Neuronal stem cell (in vitro differentiated cells): ENCODE data around the gene UBE2L3.

Experiments used
- DNase-seq: peaks from one replicate; pipeline ENCODE4 v3.0.0-alpha.2; 2013; ENCODE audit warnings: low spot score
- H2AFZ ChIP-seq: one replicate; pipeline ENCODE4 v1.6.1; 2013; ENCODE audit warnings: mild to moderate bottlenecking, low read length, inconsistent platforms
- H2AK5ac ChIP-seq: 2 replicates; pipeline ENCODE4 v1.6.1; 2013; ENCODE audit warnings: low read depth, mild to moderate bottlenecking, inconsistent platforms, low read length, moderate library complexity, mixed read lengths
- H2BK120ac ChIP-seq: 2 replicates; pipeline ENCODE4 v1.6.1; 2013; ENCODE audit warnings: low read depth, mild to moderate bottlenecking, inconsistent platforms, low read length, moderate library complexity, mixed read lengths
- H2BK12ac ChIP-seq: one replicate; pipeline ENCODE4 v1.6.1; 2013; ENCODE audit warnings: low read length, inconsistent platforms
- H2BK15ac ChIP-seq: 2 replicates; pipeline ENCODE4 v1.6.1; 2013; ENCODE audit warnings: mild to moderate bottlenecking, low read length, inconsistent platforms, mixed read lengths
- H2BK5ac ChIP-seq: one replicate; pipeline ENCODE4 v1.6.1; 2013; ENCODE audit warnings: inconsistent platforms, mild to moderate bottlenecking, low read length, moderate library complexity
- H3K14ac ChIP-seq: one replicate; pipeline ENCODE4 v1.6.1; 2013; ENCODE audit warnings: low read length, inconsistent platforms
- H3K18ac ChIP-seq: 2 replicates; pipeline ENCODE4 v1.6.1; 2013; ENCODE audit warnings: low read length, inconsistent platforms
- H3K23ac ChIP-seq: 2 replicates; pipeline ENCODE4 v1.6.1; 2013; ENCODE audit warnings: low read depth, mild to moderate bottlenecking, mixed read lengths, low read length, inconsistent platforms; ENCODE audit not compliant: poor library complexity
- H3K27ac ChIP-seq: replicated peaks from 3 replicates; pipeline ENCODE4 v1.5.1; 2013; ENCODE audit warnings: low read length, inconsistent platforms
- H3K27me3 ChIP-seq, 3 experiments: 2 replicates each; pipeline ENCODE4 v1.6.1; 2013; ENCODE audit warnings: low read length in 3 of 3, mild to moderate bottlenecking in 2 of 3, inconsistent platforms in 1 of 3, low read depth in 1 of 3, mixed read lengths in 1 of 3, moderate library complexity in 1 of 3; ENCODE audit not compliant: control insufficient read depth in 3 of 3, insufficient read depth in 3 of 3
- H3K36me3 ChIP-seq, 2 donors: replicated peaks in 1 of 2; 2 replicates each; pipeline ENCODE4 v1.6.1; 2013; ENCODE audit warnings: low read length in 2 of 2; ENCODE audit not compliant: control insufficient read depth in 2 of 2, insufficient read depth in 2 of 2
- H3K4ac ChIP-seq: 2 replicates; pipeline ENCODE4 v1.6.1; 2013; ENCODE audit warnings: inconsistent platforms, mild to moderate bottlenecking, low read length, moderate library complexity
- H3K4me1 ChIP-seq, 2 donors: 1 replicate in 1 of 2; 2 replicates in 1 of 2; pipeline ENCODE4 v1.6.1; 2013; ENCODE audit warnings: low read length in 2 of 2, low read depth in 1 of 2; ENCODE audit not compliant: control insufficient read depth in 2 of 2, insufficient read depth in 1 of 2
- H3K4me2 ChIP-seq: one replicate; pipeline ENCODE4 v1.6.1; 2013; ENCODE audit warnings: mild to moderate bottlenecking, low read length, inconsistent platforms; ENCODE audit not compliant: insufficient read depth, poor library complexity, severe bottlenecking
- H3K4me3 ChIP-seq, 2 donors: 2 replicates each; pipeline ENCODE4 v1.5.1; 2013; ENCODE audit warnings: low read length in 2 of 2, mild to moderate bottlenecking in 2 of 2, inconsistent platforms in 1 of 2, moderate library complexity in 1 of 2
- H3K79me1 ChIP-seq: one replicate; pipeline ENCODE4 v1.6.1; 2013; ENCODE audit warnings: low read depth, mild to moderate bottlenecking, inconsistent platforms, low read length, moderate library complexity
- H3K9ac ChIP-seq: one replicate; pipeline ENCODE4 v1.6.1; 2013; ENCODE audit warnings: mild to moderate bottlenecking, low read depth, low read length, inconsistent platforms; ENCODE audit not compliant: poor library complexity
- H3K9me3 ChIP-seq, 2 donors: replicated peaks in 1 of 2; 2 replicates each; pipeline versions ENCODE3 to v1.6.1; 2013; ENCODE audit warnings: low read length in 2 of 2, mild to moderate bottlenecking in 2 of 2, inconsistent platforms in 1 of 2, low read depth in 1 of 2, mixed read lengths in 1 of 2, moderate library complexity in 1 of 2; ENCODE audit not compliant: control insufficient read depth in 2 of 2, insufficient read depth in 1 of 2
- H4K8ac ChIP-seq: one replicate; pipeline ENCODE4 v1.6.1; 2013; ENCODE audit warnings: low read depth, mild to moderate bottlenecking, inconsistent platforms, low read length, moderate library complexity
- H4K91ac ChIP-seq: one replicate; pipeline ENCODE4 v1.6.1; 2013; ENCODE audit warnings: low read length, low read depth, mild to moderate bottlenecking, inconsistent platforms; ENCODE audit not compliant: poor library complexity
- WGBS, 2 donors: extraction: QIAGEN DNeasy Blood & Tissue Kit; methylation state at CpG; one replicate each; pipeline ENCODE4 v1.1.7; 2013; ENCODE audit warnings: missing lambda C conversion rate in 2 of 2, mixed read lengths in 1 of 2; ENCODE audit not compliant: insufficient read length in 2 of 2, insufficient replicate concordance in 1 of 2; ENCODE audit errors: extremely low coverage in 2 of 2; 5-methylcytosine and 5-hydroxymethylcytosine counted together

Gene UBE2L3

GRCh38 chr22:21641789-21642583, 74.5 kb downstream of the UBE2L3 start, which contains the start of gene SDF2L1:
Gene SDF2L1 (plus strand): TSS chr22:21642302. CDS start chr22:21642337, 35 bp downstream.
- Histone ChIP-seq H2AK5ac (peak within 1 kb of the TSS; percentile 94), H2BK12ac (no peak within 1 kb of the TSS), H3K18ac (peak within 1 kb of the TSS; percentile 89), H3K4me1 (peaks cover 6 to 10% of the 10 kb centered on the region in 2 donors), H3K9me3 (no peaks in the 10 kb centered on the region), H3K4ac (peak within 1 kb of the TSS; percentile 66), H3K27me3 (no peaks in the 10 kb centered on the region), H2BK5ac (peak within 1 kb of the TSS; percentile 24), H3K79me1 (peaks cover 9% of the 10 kb centered on the region), H3K14ac (peak within 1 kb of the TSS; percentile 56), H2AFZ (peak within 1 kb of the TSS; percentile 93), H3K27ac (peak within 1 kb of the TSS; percentile 36), H3K9ac (peak within 1 kb of the TSS; percentile 98), H4K91ac (no peak within 1 kb of the TSS), H4K8ac (no peak within 1 kb of the TSS), H2BK15ac (no peak within 1 kb of the TSS), H3K23ac (peak within 1 kb of the TSS; percentile 100), H3K4me3 (peak within 1 kb of the TSS; percentile 81 to 98), H3K36me3 (peaks cover 14 to 27% of the 10 kb centered on the region in 2 donors), H2BK120ac (peak within 1 kb of the TSS; percentile 81), H3K4me2 (peak within 1 kb of the TSS; percentile 100)
- peak; percentile 97 for DNase-seq
- WGBS, 2 donors: no CpG with 5 or more reads among the region's 76 CpGs

- Histone ChIP-seq H3K9me3 (no peaks in the 10 kb centered on the region), H2BK15ac (no peak overlapping the region), H4K8ac (no peak overlapping the region), H3K4me1 (peaks cover 9 to 13% of the 10 kb centered on the region in 2 donors), H3K79me1 (peaks cover 9% of the 10 kb centered on the region), H2BK5ac (peak overlapping the region; percentile 24), H2AK5ac (peak overlapping the region; percentile 94), H3K36me3 (peaks cover 17 to 31% of the 10 kb centered on the region in 2 donors), H3K27ac (no peak overlapping the region), H2BK120ac (peak overlapping the region; percentile 81), H3K4me2 (peak overlapping the region; percentile 100), H3K27me3 (no peaks in the 10 kb centered on the region), H2AFZ (peak overlapping the region; percentile 93), H3K4ac (peak overlapping the region; percentile 66), H4K91ac (no peak overlapping the region), H2BK12ac (no peak overlapping the region), H3K4me3 (peak overlapping the region; percentile 81 to 98), H3K18ac (peak overlapping the region; percentile 89), H3K9ac (peak overlapping the region; percentile 98), H3K14ac (peak overlapping the region; percentile 56), H3K23ac (peak overlapping the region; percentile 100)
- WGBS, 2 donors: no CpG with 5 or more reads among the region's 56 CpGs
- DNase-seq: no peak
Observed at GRCh38 chr22:21642584-21643448, 75.3 kb downstream of the UBE2L3 start.

- H2AK5ac ChIP-seq: no peak overlapping the region
- H3K9me3 ChIP-seq: no peaks in the 10 kb centered on the region
- H3K4me2 ChIP-seq: no peak overlapping the region
- H4K8ac ChIP-seq: no peak overlapping the region
- H3K18ac ChIP-seq: no peak overlapping the region
- H2BK120ac ChIP-seq: no peak overlapping the region
- peaks cover 17 to 38% of the 10 kb centered on the region in 2 donors for H3K36me3 ChIP-seq
- H2BK15ac ChIP-seq: no peak overlapping the region
- H3K4me3 ChIP-seq: peak overlapping the region; percentile 66 to 81
- H3K14ac ChIP-seq: no peak overlapping the region
- no peak overlapping the region for H3K27ac ChIP-seq
- peak overlapping the region; percentile 15 for H3K9ac ChIP-seq
- no peak overlapping the region for H3K4ac ChIP-seq
- no peak overlapping the region for H4K91ac ChIP-seq
- H2BK5ac ChIP-seq: no peak overlapping the region
- no peak for DNase-seq
- WGBS, 2 donors: no CpG with 5 or more reads among the region's 22 CpGs
- no peaks in the 10 kb centered on the region for H3K27me3 ChIP-seq
- no peak overlapping the region for H2AFZ ChIP-seq
- no peak overlapping the region for H2BK12ac ChIP-seq
- peak overlapping the region; percentile 83 for H3K23ac ChIP-seq
- H3K4me1 ChIP-seq: peaks cover 9 to 13% of the 10 kb centered on the region in 2 donors
- H3K79me1 ChIP-seq: peaks cover 9% of the 10 kb centered on the region
Observed at GRCh38 chr22:21643533-21644357, 76.2 kb downstream of the UBE2L3 start.
